Measurements from ENCODE around the gene LANCL2.

DNA sequence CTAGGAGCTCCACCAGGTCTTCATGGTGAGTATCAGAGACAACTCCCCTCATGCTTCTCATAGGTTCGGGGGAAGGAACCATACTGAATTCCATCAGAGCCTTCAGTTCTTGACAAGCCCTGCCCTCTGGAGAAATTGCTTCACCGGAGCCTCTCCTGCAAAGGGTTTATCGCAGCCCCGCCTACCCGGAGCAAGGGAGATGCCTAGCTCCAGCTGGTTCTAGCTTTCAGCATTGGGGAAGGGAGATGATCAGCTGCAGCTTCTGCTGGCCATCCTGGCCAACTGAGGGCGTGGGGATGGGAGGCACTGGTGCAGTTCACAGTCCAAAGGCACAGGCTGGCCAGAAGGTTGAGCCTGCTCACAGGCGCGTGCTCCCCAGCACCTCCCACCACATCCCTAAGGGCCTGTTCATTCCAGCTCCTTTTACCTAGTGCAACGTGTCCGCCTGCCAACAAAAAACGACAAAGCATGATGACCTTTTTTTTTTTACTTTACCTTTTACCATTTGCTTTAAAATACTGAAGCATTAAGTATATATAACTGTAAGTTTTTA is 31.2 kb downstream of the LANCL2 start:
- TF ChIP-seq, protein P1, sequence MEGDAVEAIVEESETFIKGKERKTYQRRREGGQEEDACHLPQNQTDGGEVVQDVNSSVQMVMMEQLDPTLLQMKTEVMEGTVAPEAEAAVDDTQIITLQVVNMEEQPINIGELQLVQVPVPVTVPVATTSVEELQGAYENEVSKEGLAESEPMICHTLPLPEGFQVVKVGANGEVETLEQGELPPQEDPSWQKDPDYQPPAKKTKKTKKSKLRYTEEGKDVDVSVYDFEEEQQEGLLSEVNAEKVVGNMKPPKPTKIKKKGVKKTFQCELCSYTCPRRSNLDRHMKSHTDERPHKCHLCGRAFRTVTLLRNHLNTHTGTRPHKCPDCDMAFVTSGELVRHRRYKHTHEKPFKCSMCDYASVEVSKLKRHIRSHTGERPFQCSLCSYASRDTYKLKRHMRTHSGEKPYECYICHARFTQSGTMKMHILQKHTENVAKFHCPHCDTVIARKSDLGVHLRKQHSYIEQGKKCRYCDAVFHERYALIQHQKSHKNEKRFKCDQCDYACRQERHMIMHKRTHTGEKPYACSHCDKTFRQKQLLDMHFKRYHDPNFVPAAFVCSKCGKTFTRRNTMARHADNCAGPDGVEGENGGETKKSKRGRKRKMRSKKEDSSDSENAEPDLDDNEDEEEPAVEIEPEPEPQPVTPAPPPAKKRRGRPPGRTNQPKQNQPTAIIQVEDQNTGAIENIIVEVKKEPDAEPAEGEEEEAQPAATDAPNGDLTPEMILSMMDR (conservative IDR thresholded peaks at IDR 0.05) = no peak
- TF ChIP-seq EZH2 (IDR thresholded peaks at IDR 0.05; ENCODE audit: low read depth) = no peak

Data from PC-9 (cell line).